Thyroid gland (tissue), 4 donors: ENCODE results near the gene TET3. TPM values are rescaled to one million over a fixed set of nuclear protein-coding genes. Genes with fewer than 3 reads are reported as not detected.

ENCODE experiments used
- DNase-seq, 2 donors: peaks; one replicate each; pipeline ENCODE4 v3.0.0-alpha.2; 2019
- H3K27ac ChIP-seq, 3 donors: fragments of 200-600 bp; sonication (generic); 1 replicate in 2 of 3; 2 replicates in 1 of 3; pipeline ENCODE4 v1.5.1; 2016 to 2019; ENCODE audit warnings: mild to moderate bottlenecking in 1 of 3, moderate library complexity in 1 of 3
- H3K27me3 ChIP-seq: fragments of 200-600 bp; sonication (generic); one replicate; pipeline ENCODE4 v1.5.1; 2019
- H3K36me3 ChIP-seq, 2 donors: fragments of 200-600 bp; sonication (generic); one replicate each; pipeline ENCODE4 v1.5.1; 2016 to 2019
- H3K4me1 ChIP-seq, 2 donors: fragments of 200-600 bp; sonication (generic); one replicate each; pipeline ENCODE4 v1.5.1; 2017 to 2019
- H3K4me3 ChIP-seq, 3 donors: fragments of 200-600 bp; sonication (generic); replicated peaks in 1 of 3; 1 replicate in 2 of 3; 2 replicates in 1 of 3; pipeline ENCODE4 v1.5.1; 2016; ENCODE audit warnings: mild to moderate bottlenecking in 1 of 3
- H3K9me3 ChIP-seq: fragments of 200-600 bp; sonication (generic); one replicate; pipeline ENCODE4 v1.5.1; 2017
- POLR2A ChIP-seq, 2 donors: fragments of 450-650 bp; IDR thresholded peaks; one replicate each; pipeline ENCODE4 v1.6.1; 2017; ENCODE audit warnings: antibody characterized with exemption in 2 of 2, mild to moderate bottlenecking in 2 of 2, moderate library complexity in 1 of 2
- WGBS, 2 donors: methylation state at CpG; one replicate each; pipeline ENCODE4 v1.1.5; 2017; 5-methylcytosine and 5-hydroxymethylcytosine counted together
- intact Hi-C: fragments of 100-400 bp; cut with DNase I; formaldehyde crosslinking; loops from one replicate; pipeline ENCODE4 v1.15.1; 2023
- small RNA-seq: library from RNA; depleted of rRNA; stranded (forward); fragments of <200 nt; gene quantifications from one replicate; pipeline ENCODE3, GENCODE V24; 2016
- total RNA-seq, 4 donors: library from RNA; depleted of rRNA; stranded (reverse); fragments of >200 nt; gene quantifications; one replicate each; pipeline ENCODE4 v1.2.3, GENCODE V29; 2016
- TF ChIP-seq, protein P1 (sequence below), 6 experiments: fragments of 200-600 bp in 3 of 6; fragments of 450-650 bp in 3 of 6; sonication (generic) in 3 of 6; IDR thresholded peaks; one replicate each; pipeline ENCODE4 v1.5.1; 2016 to 2019; ENCODE audit warnings: antibody characterized with exemption in 6 of 6, mild to moderate bottlenecking in 2 of 6, inconsistent platforms in 1 of 6, moderate library complexity in 1 of 6

The TET3 gene
- total RNA-seq, 4 donors from 2014 or later = 6.4 to 10.8 (median 7.5) TPM

DNA sequence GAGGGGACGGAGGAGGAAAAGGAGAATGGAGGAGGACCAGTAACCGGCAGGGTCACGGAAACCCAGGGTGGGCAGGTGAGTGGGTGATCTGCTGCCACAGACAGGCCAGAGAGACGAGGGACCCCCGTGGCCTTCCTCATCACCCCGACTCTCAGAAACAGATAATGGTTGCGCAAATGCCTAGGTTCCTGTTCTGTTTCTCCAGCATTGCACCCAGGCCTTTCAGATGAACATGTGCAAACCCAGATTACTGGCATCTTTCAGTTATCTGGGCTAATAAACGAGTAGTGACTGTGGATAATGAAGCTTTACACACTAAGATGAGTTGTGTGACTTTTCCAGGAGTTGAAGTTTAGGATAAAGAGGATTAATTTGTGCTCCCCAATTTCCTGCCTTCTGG, 46.5 kb downstream of the TET3 start:
- no peak overlapping the region for H3K27ac ChIP-seq
- peaks cover 8% of the 10 kb centered on the region in 2 donors for H3K4me1 ChIP-seq
- no peak for TF ChIP-seq POLR2A (IDR thresholded peaks at IDR 0.05)
- TF ChIP-seq, protein P1, sequence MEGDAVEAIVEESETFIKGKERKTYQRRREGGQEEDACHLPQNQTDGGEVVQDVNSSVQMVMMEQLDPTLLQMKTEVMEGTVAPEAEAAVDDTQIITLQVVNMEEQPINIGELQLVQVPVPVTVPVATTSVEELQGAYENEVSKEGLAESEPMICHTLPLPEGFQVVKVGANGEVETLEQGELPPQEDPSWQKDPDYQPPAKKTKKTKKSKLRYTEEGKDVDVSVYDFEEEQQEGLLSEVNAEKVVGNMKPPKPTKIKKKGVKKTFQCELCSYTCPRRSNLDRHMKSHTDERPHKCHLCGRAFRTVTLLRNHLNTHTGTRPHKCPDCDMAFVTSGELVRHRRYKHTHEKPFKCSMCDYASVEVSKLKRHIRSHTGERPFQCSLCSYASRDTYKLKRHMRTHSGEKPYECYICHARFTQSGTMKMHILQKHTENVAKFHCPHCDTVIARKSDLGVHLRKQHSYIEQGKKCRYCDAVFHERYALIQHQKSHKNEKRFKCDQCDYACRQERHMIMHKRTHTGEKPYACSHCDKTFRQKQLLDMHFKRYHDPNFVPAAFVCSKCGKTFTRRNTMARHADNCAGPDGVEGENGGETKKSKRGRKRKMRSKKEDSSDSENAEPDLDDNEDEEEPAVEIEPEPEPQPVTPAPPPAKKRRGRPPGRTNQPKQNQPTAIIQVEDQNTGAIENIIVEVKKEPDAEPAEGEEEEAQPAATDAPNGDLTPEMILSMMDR (IDR thresholded peaks at IDR 0.05) = no peak
- no peak overlapping the region for H3K4me3 ChIP-seq
- 89 to 94% methylated on average over 8 of the region's 8 CpGs for WGBS, 2 donors
- no peaks in the 10 kb centered on the region for H3K9me3 ChIP-seq
- H3K27me3 ChIP-seq = no peaks in the 10 kb centered on the region
- DNase-seq = no peak
- H3K36me3 ChIP-seq = no peaks in the 10 kb centered on the region
- intact Hi-C loops = no loop called here

DNA sequence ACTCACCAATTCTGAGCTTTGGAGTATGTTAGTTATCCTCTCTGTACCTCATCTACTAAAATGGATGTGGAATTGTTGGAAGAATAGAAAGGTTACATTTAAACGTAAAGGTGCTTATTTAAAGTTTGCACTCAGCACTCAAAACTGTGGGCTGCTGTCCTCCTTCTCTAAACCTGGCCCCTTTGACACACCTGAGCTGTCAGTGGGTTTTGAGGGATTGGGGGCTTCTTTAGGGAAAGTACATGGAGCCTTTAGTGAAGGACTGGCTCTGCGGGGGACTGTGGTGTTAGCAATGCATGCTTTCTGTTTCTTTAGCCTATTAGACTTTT, 47.2 kb downstream of the TET3 start:
- TF ChIP-seq, protein P1 (IDR thresholded peaks at IDR 0.05) = no peak
- TF ChIP-seq POLR2A (IDR thresholded peaks at IDR 0.05) = no peak
- peaks cover 8 to 11% of the 10 kb centered on the region in 2 donors for H3K4me1 ChIP-seq
- H3K9me3 ChIP-seq = no peaks in the 10 kb centered on the region
- no peaks in the 10 kb centered on the region for H3K27me3 ChIP-seq
- WGBS, 2 donors = 68 to 76% methylated on average over 2 of the region's 2 CpGs
- intact Hi-C loops = no loop called here
- DNase-seq = no peak
- no peak overlapping the region for H3K4me3 ChIP-seq
- H3K27ac ChIP-seq = no peak overlapping the region
- no peaks in the 10 kb centered on the region for H3K36me3 ChIP-seq

DNA sequence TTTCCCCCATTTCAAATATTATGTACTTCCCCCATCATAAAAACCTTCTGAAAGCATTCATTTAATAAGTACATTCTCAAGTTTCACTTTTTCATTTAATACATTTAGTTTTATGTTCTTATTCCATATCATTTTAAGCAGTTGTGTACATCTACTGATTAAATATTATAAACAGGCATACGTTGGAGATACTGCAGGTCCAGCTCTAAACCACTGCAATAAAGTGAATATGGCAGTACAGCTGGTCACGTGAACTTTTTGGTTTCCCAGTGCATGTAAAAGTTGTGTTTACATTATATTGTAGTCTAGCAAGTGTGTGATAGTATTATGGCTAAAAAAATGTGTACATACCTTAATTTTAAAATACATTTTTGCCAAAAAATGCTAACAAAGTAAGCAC, 48.7 kb downstream of the TET3 start:
- no peak for DNase-seq
- no peaks in the 10 kb centered on the region for H3K9me3 ChIP-seq
- intact Hi-C loops = no loop called here
- no peak overlapping the region for H3K27ac ChIP-seq
- no peak overlapping the region for H3K4me3 ChIP-seq
- H3K4me1 ChIP-seq = peaks cover 8 to 11% of the 10 kb centered on the region in 2 donors
- no peak for TF ChIP-seq POLR2A (IDR thresholded peaks at IDR 0.05)
- TF ChIP-seq, protein P1 (IDR thresholded peaks at IDR 0.05) = no peak
- WGBS, 2 donors = 85 to 89% methylated on average over 2 of the region's 2 CpGs
- H3K36me3 ChIP-seq = no peaks in the 10 kb centered on the region
- H3K27me3 ChIP-seq = no peaks in the 10 kb centered on the region

Small RNAs within 50 kb of the gene (small RNA-seq; reads per million reads assigned to genes)
- gene AC110801.1 = not detected
- not detected for gene RNA5SP97

Other genes starting within 250 kb of the TET3 start
- gene TPRKB, start 247.6 kb upstream of the TET3 start, total RNA-seq = 10 to 100 TPM; 16.2 to 25.7 (median 19.7) TPM
- gene DUSP11, start 204.8 kb upstream of the TET3 start, total RNA-seq = 10 to 100 TPM; 22.2 to 40.0 (median 31.0) TPM
- gene C2orf78, start 200.7 kb upstream of the TET3 start, total RNA-seq = not detected
- gene STAMBP, start 155.9 kb upstream of the TET3 start, total RNA-seq = 10 to 100 TPM; 31.9 to 45.2 (median 36.6) TPM
- gene ACTG2, start 91.9 kb upstream of the TET3 start, total RNA-seq = 10 to 100 TPM in 1 of 4 donors, 1 to 10 TPM in 3; 1.5 to 24.4 (median 2.3) TPM
- 10 to 100 TPM; 41.8 to 65.8 (median 46.9) TPM for gene DGUOK, start 58.0 kb upstream of the TET3 start, total RNA-seq
- 10 to 100 TPM; 16.4 to 94.2 (median 78.6) TPM for gene BOLA3, start 163.0 kb downstream of the TET3 start, total RNA-seq
- gene MOB1A, start 194.0 kb downstream of the TET3 start, total RNA-seq = 100 to 1,000 TPM in 3 of 4 donors, 10 to 100 TPM in 1; 92.4 to 117 (median 106) TPM
- gene MTHFD2, start 213.7 kb downstream of the TET3 start, total RNA-seq = 10 to 100 TPM in 3 of 4 donors, 1 to 10 TPM in 1; 9.0 to 34.8 (median 20.9) TPM